ENCODE results near the gene C1QL2. TPM values are rescaled to one million over a fixed set of nuclear protein-coding genes. Genes with fewer than 3 reads are reported as not detected.
A peak's percentile ranks its signal among the peaks of the same experiment; 100 is the strongest.

The C1QL2 gene
- total RNA-seq, 1 experiment from 2014 or later, result not detected

DNA sequence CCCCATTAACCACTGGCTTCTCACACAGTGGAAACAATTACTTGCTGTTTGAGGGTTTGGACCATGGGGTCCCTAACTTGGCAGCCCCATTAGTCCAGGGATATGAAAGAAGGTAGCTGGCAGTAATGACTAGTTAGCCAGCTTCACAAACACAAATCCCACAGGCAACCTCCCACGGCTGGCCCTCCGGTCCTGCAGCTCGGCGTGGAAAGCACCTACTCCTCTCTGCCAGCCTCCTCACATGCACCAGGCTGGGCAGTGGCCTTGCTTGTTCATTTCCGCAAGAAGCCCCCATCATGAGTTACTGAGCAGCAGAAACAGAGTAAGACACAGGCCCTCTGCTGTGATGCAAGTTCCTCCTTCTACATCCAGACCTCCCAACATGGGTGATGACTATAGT lies 13.7 kb downstream of the C1QL2 start:
- no peak for DNase-seq (ENCODE audit: low read depth)

DNA sequence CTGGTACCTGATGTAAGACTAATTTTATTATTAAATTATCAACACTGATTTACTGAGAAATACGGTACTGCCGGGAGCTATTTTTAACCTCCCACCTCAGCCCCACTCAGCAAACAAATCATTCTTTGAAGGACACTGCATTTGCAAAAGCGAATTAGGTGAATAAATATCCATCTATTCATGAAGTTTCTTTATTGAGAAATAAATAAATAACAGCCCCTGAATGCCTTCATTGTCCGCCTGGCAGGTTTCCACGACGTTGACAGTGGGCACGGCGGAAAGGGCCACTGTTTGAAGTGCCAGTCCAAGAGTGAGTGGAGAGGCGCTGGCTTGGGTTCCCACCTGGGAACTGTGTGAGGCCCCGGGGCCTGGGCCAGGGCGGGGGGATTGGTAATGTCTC lies 15.7 kb downstream of the C1QL2 start:
- no peak for DNase-seq (ENCODE audit: low read depth)

DNA sequence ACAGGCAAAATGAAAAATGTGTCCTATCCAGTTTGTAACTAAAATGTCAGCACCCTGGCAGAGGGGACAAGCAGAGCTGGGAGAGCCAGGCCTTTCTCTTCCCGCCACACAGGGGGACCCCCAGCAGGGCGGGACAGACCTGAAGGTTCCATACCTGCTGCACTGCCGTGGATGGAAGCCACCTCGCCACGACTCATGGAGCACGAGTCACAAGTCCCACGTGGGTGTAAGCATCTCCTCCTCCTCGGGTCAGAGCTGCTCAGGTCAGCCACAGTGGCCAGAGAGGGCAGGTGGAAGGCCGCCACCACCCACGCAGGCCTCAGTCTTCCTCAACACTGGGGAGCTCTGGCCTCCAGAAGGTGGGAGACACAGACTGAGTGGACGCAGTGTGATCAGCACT lies 21.0 kb downstream of the C1QL2 start:
- no peak for DNase-seq (ENCODE audit: low read depth)

DNA sequence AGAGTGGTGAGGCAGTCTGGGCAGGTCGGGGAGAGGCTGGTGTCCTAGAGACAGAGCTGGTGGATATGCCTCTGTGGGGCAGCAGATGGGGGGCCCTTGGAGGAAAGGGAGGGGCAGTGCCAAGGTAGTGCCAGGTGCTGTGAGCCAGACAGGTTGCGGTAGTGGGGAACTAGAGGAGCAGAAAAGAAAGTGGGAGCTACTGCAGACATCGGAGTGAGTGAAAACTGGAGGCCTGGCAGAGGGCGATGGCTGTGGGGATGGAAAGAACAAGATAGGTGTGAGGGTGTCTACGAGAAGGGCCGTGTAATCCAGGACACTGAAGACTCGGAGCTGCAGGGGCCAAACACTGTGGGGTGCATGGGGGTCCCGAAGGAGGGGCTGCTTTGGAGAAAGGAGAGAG lies 21.7 kb downstream of the C1QL2 start:
- DNase-seq (ENCODE audit: low read depth), result no peak

DNA sequence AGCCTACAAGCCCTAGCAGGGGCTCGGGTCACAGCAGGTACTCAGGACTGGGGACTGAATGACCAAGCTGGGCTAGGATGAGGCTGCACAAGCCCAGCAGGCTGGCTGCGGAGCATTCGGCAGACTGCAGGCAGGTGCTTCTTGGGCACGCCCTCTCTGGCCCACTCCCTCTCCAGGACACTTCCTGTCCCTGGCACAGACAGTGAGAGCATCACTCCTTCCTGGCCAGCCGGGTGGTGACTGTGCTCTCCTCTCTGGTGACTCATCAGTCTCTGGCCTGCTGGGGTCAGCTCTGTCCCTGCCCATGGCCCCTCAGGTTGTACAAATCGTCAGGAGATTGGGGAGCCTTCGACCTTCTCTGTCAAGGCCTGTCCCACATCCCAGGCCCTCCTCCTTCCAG lies 22.5 kb downstream of the C1QL2 start:
- peak; percentile 22 for DNase-seq (ENCODE audit: low read depth)

DNA sequence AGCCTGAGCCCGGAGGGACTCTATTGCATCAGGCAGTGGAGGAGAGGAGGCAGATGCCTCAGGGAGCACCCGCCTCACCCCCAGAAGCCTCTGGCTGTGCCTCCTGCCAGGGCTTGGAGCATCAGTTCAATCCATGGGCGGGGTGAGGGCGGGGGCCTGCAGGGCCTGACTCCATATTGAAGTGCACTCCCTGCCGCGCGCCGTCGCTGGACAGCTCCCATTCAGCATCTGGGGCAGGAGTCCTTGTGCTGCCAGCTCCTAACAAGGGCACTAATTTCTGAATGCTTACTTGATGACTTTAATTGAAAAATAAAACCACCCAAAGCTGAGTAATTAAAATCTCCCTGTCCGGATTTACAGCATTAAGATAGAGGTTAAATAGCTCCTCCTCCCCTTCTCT lies 23.8 kb downstream of the C1QL2 start:
- DNase-seq (ENCODE audit: low read depth), result no peak

DNA sequence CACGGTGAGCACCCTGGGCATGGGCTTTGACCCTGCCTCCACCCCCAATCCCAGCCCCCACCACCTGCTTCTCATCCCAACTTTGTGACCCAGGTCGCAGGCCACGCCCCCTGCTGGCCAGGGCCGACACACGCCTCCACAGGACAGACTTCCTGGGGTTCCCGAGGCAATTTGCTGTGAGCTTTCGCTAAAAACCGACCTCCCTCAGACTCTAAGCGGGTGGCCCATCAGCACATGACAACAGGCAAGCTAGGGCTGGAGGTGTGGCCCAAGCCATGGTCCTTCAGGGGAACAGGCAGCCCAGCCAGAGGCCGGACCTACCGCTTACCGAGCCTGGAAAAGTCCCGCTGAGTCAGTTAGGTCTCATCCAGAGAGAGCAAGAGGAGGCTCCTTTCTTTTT lies 31.9 kb downstream of the C1QL2 start:
- peak; percentile 17 for DNase-seq (ENCODE audit: low read depth)

DNA sequence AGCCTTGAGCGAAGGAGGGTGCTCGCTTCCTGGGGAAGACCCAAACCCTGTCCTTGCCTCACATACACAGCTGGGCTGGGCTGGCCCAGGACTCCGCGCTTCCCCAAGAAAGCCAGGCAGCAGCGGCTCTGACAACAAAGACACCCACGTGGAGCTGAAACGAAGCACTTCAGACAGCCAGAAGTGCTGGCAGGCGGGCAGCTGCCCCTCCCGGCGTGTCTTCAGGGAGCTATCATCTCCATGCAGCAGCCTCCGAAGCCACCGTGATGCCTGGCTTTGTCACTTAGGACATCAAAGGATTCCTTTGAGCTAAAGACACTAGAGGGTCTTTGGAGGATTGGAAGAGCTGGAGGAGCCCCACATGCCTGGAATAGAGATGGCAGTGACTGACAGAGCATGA lies 35.2 kb downstream of the C1QL2 start:
- DNase-seq (ENCODE audit: low read depth), result no peak

DNA sequence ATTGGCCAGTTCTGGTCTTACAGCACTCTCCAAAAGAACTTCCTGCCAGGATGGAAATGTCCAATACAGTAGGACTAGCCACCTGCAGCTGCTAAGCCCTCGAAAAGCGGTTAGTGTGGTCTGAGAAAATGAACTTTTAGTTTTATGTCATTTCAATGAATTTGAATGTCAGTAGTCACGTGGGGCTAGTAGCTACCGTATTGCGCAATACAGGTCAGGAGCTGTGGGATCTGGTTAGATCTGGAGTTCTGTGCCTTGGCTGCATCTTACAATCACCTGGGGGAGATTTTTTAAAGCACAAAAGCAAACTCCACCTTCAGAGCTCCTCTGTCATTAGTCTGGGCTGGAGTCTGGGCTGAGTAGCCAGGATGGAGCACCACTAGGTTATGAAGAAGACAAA lies 35.9 kb downstream of the C1QL2 start:
- no peak for DNase-seq (ENCODE audit: low read depth)

DNA sequence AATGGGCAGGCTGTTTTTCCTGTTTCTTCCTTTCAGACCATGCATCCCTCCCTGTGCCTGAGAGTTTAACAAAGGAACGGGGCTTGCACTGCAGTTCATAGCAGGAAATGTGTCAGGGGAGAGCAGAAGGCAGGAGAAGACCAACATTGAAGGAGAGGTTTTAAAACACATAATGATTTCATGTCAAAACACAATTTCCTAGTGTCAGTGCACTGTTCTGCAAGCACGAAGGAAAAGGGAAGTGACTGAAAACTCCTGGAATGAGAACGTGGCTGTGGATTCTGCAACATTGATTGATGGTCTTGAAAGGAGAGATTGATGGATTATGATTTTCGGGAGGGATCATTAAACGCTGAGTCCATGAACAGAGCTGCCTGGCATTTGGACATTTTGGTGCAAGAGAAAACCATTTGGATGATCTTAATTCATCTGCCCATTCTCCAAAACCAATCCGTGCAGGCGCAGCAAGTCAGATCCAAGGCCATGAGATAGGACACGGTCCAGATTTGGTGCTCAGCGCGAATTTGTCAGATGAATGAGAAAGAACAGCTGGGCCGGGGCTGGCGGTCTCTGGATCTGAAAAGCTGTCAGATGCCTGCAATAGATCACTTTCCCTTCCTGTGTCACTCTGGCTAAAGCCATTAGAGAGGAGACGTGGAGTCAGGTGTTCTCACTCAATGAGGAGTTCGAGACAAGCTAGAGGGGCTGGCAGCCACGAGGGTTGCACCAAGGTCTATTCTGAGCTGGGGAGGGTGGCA lies 38.4 kb downstream of the C1QL2 start:
- no peak for DNase-seq (ENCODE audit: low read depth)

DNA sequence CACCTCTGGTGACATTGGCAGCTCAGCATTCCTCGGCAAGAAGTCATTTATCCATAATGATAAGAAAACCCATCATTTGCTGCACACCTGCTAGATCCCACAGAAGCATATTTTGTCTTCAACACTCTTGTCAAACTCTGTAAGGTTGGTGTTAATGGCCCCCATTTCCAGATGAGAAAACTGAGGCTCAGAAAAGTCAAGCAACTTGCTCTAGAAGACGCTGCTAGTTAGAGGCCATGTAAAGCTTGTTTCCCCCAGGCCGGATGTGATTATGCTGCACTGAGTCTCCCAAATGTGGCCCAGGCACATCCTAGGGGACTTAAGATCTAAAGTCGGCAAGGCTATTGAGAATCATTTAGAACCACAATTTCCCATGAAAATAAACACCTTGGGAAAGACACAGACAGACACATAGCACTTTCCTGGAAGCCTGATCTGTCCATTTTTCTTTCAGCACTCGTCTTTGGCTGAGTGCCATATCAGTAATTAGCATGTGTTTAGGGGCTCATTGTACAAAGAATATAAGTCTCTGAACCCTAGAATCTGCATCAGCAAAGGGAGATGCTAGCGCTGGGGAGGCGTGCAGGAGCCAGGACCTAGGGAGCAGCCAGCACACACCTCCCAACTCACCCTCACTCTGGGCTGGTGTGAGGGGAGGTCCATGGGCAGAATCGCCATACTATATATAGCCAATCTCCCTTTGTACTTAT lies 39.3 kb downstream of the C1QL2 start:
- DNase-seq (ENCODE audit: low read depth), result no peak

DNA sequence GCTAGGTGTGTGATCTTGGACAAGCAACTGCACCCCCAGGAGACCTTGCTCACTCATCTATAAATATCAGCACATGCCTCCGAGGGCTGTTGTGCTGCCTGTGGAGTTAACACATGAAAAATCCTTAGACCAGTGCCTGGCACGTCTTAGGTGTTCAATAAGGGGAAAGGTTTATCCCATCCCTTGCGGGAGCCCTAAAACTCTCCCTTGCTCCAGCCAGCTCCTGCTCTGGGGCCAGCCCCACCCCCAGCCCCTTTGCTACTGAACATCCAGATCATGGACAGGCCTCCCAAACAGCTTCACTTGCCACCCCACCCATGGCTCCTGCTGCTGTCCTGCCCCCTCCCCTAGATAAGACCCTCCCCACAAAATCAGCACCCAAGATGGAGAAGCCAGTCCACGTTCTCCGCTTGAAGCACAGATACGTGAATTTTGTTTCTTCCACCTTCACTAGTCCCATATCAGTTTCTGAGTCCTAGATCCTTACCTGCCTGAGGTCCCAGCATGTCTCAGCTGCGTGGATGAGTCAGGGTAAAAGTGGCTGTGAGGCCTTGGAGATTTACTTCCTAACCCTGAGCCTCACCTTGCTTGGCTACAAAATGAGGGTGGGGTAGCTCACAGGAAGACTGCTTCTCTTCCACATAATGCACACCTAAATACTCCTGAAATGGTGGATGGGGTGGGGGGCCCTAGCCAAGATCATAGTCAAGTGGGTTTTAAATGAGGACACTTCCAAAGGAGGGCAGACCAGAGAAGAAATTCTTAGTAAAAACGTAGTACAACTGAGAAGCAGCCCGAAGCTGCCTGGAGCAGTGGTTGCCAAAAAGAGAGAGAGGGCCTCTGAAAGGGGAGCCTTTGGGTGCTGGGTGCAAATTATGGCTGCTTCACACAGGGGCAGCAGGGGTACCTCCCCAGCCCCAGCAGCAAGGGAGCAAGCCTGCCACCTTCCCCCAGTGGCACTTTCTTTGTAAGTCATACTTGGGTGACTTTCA lies 40.4 kb downstream of the C1QL2 start:
- DNase-seq (ENCODE audit: low read depth), result no peak

DNA sequence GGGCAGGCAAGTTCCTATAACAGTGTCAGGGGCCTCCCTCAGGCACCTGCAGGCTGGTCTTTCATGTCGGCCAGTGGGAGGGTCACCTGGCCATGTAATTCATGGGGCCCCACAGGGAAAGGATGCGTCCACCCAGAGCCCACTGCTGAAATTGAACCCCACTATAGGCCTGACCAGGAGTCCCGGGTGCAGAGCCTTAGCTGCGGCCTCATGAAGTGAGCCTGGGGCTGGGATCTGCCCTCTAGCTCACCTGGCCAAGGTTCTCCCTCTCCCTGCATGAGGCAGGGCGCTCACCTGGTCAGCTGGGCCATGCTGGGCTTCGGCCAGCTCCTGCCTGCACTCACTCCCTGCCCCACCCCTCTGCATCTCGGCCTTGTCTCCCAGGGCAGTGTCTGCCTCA lies 41.1 kb downstream of the C1QL2 start:
- DNase-seq (ENCODE audit: low read depth), result no peak

DNA sequence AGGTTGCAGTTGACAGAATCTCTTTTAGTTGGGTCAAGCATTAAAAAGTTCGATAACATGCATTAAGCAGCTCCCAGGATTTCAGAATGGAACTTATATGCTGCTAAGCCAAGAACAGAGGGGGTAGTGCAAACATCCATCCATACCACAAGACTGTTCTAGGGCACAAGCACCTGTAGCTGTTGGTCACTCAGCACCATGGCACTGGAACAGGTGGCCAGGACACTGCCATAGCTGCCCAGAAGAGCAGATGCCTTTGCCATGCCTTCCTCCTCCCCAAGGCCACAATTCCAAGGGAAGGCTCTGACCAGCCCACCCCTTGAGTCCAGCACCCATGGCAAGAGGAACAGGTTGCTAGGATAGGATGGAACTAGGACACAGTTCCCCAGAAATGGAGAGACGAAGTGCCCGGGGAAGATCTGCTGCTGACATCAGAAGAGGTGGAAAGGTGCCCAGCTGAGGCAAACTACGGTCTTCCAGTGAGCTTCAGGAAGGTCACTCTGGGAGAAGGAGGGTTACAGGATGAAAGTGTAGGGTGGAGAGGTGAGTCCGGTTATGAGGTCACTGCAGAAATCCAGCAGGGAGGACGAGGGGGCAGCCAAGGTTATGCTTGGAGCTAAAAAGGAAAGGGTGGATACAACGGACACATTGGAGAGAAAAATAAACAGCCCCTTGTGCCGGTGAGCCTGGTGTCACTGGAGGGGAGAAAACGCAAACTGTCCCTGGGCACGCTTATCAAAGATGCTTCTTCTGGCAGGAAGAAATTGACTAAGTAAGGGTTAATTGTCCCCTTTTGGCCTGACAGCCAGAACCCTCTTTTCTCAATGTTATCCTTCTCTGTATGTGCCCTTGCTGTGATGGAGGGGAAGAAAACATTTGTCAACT lies 41.9 kb downstream of the C1QL2 start:
- no peak for DNase-seq (ENCODE audit: low read depth)

DNA sequence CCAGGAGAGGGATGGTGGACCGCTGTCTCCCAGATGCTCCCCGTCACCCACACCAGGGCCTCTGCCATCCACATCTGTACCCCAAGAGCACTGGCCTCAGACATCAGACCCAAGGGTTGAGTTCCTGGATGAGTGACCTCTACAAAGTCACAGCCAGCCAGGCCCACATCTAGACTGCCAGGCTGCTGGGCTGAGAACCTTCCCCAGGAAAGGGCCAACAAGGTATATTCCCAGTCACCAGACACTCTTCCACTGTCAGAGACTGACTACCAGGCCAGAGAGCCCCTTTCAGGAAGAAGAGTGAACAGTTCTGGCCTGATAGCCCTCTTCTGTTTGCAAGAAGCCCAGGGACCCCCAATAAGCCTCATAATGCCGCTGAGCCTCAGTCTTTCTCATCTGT lies 44.3 kb downstream of the C1QL2 start:
- DNase-seq (ENCODE audit: low read depth), result no peak

DNA sequence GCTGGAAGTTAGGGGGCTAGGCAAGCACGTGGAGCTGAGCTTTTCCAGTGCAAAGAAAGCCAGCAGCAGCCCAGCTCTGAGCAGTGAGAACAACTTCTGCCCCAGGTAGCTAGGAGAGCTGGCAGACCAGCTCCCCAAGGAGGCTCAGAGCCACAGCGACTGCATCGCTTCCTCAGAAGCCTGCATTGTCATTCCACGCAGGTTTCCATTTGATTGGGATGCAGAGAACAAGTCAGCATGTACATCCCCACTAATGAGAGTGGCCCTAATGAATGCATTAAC lies 45.1 kb downstream of the C1QL2 start:
- DNase-seq (ENCODE audit: low read depth), result no peak

DNA sequence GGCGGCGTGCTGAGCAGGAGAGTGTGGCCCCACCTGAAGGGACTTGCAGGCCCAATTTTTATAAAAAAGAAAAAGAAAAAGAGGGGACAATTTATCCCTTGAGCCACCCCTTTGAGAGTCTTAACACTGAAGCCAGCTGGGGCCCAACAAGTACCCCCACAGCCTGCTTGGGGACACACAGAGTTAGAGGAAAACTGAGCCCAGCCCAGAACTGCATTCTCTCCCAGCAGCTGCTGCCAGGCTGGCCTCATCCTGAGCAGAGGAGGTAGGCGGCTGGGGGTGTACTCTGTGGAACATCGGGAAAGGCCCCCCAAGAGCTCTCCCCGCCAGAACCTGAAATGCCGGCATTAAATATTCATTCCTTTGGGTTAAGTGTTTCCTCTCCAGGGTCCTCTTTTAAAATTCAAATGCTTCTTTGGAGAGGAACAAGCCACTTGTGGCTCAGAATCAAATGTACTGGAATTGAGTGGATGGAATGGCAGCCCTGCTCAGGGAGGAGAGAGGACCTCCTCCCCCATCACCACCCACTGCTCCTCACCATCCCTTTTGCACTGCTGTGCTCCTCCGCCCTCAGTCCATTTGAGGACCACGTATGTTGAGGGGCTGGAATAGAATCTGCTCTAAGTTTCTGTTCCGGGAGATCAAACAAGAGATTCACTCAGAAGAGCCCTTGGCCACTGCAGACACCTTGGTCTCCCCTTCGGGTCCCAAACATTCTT lies 45.6 kb downstream of the C1QL2 start:
- DNase-seq (ENCODE audit: low read depth), result no peak

DNA sequence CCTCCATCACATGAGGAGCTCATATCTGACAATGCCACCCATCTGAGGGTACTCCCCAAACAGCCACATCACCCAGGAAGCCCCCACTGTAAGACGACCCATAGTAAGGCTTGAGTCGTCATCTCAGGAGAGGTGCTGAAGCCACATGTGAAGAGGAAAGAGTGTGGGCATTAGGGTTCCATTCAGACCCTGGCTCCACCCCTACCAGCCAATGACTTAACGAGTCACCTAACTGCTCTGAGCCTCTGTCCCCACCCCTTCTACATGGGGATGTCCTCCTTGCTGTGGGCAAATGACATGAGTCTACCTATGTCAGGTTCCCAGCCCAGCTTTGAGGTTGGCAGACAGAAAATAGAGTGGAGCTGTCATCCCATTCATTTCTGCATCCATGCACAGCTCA lies 46.3 kb downstream of the C1QL2 start:
- no peak for DNase-seq (ENCODE audit: low read depth)

DNA sequence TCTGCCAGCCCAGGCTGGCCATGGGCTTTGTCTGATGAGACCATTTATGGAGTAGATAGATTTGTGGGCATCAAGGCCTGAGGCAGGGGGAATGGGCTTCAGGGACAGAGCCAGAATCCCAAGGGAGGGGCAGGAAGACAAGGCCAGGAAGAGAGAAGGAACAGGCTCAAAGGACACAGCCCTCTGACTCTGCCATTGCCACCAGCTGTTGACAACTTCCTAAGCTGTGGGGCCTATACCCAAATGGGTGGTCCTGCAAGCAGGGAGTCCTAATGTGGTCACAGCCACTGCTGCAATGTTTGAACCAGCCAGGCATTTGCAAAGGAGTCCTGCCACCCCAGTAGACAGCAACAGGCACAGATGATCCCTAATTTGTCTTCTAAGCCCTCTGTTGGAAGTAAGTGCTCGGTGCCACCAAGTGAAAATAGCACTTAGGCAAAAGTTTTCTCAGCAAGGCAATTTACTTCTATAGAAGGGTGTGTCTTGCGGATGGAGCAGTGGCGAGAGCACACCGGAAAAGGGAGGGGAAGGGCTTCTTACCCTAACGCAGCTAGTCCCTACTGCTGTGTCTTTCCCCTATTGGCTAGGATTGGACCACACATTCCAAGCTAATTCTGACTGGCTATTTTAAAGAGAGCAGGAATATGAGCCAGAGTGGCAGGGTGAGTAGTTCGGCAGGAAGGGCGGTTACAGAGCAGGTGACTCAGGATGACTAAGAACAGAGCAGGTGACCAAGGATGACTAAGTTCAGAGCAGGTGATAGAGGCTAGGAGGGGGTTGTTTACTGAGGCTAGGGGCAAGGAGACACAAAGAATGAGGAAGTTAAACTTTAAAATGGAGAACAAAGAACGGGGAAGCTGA lies 47.2 kb downstream of the C1QL2 start:
- no peak for DNase-seq (ENCODE audit: low read depth)

DNA sequence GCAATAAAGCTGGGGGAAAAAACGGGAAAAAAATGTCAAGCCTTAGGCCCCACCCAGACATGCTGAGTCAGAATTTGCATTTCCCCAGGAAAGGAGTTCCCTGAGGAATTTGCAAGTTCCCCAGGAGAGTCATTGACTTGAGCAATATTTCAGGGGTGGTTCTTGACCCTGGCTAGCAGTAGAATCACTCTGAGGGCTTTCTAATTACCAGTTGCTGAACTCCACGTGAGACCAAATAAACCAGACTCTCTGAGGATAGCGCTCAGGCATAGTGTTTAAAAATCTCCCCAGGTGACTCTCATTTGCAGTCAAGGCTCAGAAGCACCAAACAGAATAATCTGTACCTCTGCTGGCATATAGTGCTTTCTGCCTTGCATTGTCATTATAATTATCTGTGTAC lies 48.7 kb downstream of the C1QL2 start:
- no peak for DNase-seq (ENCODE audit: low read depth)

Data from M059J (cell line).